Stimulated activated naive CD4-positive, alpha-beta T cell (primary cell): ENCODE measurements around the gene SYNE3.

Experiments used
- DNase-seq, 6 experiments: peaks; one replicate each; lab custom pipeline; 2025; lab: John Stamatoyannopoulos, UW

SYNE3 gene

DNA sequence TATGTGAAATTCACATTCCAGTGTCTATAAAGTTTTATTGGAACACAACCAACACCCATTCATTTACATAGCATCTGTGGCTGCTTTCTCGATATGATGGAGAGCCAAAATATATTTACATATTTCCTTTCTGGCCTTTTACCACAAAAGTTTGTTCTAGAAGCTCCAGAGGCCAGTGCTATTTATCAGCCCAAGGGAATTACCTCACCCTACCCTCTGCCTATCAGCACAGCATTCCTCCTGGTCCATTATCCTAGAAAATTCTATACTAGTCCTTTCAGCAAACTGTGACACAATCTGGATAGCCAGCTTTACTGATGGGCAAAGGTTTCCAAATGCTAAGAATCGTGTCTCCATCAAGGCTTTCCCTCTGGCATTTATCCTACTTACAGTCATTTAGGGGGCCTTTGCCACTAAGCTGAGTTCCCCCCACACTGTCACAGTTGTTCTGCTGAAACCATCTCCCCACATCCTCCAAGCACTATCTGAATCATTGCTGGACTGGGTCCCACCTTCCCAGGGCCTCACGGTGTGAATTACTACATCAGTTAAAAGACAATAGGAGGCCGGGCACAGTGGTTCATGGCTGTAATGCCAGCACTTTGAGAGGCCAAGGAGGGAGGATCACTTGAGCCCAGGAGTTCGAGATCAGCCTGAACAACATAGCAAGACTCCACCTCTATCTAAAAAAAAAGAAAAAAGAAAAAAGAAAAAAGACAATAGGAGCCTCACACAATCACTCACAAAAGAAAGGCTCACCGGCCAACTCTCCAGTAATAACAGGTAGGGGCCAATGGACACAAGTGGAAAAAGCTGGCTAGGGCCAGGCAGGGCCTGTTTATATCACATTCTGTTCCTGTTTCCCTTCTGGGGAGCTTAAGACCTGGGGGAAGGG lies 12.1 kb downstream of the SYNE3 start:
- DNase-seq = no peak

DNA sequence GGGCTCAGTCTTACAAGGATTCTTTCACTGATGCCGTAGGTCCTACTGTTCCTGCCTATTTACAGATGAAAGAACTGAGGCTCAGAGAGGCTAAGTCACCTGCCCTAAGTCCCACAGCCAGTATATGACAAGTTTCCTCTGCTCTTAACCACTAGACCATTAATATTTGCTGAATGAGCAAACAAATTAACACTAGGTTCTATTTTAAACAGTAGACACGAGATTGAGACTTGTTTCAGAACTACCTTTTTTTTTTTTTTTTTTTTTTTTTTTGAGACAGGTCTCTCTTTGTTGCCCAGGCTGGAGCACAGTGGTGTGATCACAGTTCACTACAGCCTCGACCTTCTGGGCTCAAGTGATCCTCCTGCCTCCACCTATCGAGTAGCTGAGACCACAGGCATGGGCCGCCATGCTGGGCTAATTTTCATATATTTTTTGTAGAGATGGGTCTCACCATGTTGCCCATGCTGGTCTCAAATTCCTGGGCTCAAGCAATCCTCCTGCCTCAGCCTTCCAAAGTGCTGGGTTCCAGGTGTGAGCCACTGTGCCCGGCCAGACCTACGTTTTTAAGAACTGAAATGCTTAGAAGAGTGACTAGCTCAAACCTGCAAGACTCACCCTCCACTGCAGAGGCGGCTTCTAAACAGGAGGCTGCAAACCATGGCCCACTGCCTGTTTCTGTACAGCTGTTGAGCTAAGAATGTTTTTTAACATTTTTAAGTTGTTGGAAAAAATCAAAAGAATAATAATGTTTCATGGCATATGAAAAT lies 12.9 kb downstream of the SYNE3 start:
- no peak for DNase-seq

GRCh38 chr14:95502381-95502950 lies 14.0 kb downstream of the SYNE3 start:
- DNase-seq = no peak

DNA sequence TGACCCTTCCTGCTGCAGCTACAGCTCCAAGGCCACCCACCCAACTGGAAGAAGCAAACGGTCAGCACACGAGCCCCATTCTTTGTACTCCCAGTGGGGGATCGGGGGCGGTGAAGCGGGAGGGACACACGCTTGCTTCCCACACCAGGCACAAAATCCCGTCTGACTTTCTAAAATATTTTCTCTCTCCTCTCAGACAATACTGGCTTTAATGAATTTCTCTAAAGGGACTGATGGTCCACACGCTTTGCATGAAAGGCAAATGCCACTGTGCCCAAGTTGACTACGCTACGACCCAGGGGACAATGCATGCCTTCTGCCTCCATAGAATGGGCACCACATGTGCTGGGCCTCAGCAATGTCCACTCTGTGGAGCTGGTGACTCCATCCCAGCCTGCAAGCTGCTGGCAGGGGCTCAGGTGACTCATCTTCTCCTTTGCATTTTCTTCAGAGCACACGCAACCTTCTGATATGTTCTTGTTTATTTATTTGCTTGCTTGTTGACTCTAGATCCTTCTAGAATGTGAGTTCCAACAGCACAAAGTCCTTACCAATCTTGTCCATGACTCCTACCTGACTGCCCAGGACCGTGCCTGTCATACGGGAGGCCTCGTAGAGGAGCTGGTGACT lies 15.6 kb downstream of the SYNE3 start:
- no peak for DNase-seq

GRCh38 chr14:95500201-95500681 lies 16.2 kb downstream of the SYNE3 start:
- DNase-seq = no peak

DNA sequence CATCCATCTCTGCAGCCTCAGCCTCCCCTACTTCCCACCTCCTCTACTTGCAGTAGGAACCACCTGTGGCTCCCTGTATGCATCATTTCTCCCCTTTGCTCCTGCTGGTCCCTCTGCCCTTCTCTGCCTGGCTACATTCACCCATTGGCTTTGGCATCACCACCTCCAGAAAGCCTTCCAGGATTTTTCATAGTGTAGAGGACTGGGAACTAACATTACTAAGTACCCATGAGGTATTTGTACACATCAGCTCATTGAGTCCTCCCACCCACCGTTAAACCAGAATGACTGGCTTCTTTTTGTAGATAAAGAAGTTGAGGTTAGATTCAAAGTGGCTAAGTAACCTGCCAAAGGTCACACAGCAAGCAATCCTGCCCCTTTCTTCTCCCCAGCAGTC lies 17.1 kb downstream of the SYNE3 start:
- no peak for DNase-seq

DNA sequence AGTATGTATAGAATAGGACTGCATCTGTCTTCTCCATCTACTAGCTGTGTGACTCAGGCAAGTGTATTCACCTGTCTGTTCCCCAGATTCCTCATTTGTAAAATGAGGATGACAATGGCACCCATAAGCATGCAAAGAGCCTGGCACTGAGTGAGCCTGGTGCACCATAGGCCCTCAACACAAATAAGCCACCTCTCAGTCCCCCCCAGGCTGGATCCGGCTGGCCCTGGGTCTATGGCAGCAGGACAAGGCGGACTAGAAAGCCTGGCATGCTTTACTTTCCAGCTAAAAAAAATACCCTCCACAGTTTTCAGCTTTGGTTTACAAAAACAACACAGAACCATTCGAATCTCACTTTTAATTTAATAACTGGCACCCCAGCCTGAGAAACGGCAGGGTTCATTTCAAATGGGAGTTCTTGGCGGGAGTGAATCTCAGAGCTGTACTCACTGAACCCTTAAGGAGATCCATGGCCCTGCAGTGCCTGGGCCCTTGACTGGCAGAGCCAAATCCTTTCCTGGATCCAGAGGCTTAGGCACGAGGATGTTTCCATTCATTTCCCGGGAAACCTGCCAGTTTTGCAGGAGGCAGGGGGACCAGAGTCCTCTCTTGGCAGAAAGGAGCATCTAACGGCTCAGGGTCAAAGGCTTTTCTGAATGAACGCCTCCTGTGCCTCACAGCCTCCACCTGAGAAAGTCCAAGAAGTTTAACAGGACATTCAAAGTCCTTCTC lies 17.7 kb downstream of the SYNE3 start:
- DNase-seq = no peak

DNA sequence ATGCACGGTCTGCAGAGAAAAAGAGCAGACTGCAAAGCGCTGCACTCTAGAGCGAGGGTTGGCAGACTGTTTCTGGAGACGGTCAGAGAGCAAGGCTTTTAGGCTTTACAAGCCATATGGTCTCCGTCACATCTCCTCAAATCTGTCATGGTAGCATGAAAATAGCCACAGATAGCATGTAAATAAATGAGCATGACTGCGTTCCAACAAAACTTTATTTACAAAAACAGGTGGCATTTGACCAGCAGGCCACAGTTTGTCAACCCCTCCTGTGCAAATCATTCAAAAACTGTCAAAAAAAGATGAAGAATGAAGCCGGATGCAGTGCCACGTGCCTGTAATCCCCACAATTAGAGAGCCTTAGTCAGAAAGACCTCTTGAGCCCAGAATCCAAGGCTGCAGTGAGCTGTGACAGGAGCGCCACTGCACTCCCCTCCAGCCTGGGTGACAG lies 18.9 kb downstream of the SYNE3 start:
- no peak for DNase-seq

DNA sequence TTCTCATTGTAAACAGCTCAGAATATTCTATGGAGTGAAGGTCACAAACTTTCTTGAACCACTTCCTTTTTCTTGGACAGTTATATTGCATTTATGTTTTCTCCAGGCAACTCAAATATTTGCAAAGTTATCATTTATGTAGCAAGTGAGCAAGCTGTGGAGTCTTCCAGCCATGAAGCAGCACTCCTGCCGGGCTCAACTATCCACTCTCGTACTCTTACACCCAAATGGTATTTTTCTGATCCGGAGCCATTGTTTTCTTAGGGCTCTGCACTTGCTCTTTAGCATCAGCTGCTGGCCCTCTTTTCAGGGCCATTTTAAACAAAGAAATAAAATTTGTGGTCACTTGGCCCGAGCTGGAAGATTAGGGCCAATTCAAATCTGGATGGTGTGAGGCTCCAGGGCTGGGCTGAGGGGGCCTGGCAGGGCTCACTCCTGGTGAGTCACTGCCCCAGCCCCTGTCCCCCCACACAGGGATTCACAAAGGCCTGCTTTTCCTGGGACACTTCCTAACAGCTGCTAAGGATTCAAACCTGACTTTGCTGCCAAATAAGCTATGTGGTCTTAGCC lies 19.7 kb downstream of the SYNE3 start:
- no peak for DNase-seq

DNA sequence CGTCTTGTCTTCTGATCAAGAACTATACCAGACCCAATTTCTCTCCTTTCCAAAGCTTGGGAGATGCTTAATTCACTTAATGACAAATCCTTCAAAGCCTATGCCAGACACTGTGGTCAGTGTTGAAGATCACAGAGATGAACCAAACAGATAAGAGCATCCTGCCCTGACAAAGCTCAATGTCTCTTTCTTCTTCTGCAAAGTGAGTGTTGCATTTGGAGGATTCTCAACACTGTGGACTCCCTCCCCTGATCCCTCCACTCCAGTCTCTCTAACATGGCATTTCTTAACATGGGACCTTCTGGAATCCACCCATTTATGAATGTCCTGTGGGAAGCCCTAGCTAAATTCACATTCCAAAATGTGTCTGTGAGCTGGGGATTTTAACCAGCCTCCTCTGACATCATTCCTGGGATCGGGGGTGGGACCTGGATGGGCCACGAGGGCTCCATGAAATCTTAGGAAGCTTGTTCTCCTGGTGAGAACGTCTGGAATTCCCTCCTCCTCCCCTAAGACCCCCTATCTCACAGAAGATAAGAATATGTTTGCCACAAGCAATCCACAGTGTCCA lies 20.3 kb downstream of the SYNE3 start:
- DNase-seq = no peak

DNA sequence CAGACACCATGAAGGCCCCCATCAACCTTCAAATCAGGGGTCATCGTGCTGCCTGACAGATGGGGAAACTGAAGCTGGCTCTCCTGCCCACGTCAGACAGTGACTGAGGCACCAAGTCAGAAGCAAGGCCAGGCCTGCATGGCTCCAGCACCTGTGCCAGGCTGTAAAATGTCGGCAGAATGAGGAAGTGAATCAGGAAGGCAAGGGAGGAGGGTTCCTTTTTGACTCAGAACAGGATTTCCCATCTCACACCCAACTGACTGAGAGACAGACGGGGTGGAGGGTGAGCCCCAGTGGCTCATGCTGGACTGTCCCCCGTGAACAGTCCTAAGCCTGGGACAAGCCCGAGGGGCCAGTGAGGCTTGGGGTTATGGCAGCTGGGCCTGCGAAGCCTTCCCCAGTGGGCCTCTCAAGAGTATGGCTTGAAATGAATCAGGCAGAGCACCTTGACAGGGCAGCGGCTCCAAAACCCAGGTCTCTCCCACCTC lies 20.9 kb downstream of the SYNE3 start:
- DNase-seq = no peak

DNA sequence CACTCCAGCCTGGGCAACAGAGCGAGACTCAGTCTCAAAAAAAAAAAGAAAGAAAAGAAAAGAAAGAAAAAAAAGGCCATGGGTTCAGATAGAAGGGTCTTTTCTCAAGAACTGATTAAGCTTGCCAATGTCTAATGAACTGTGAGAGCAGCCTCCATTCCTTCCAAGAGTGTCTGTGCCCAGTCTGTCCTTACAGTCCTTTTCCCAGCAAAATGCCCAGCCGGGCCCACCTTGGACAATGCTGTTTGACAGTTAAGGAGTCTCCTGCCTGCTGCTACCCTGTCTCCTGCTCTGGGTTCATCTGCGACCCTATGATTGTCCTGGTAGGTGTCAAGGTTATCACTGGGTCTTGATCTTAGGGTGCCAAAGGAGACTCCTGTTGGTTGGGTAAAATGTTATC lies 21.4 kb downstream of the SYNE3 start:
- DNase-seq = no peak

DNA sequence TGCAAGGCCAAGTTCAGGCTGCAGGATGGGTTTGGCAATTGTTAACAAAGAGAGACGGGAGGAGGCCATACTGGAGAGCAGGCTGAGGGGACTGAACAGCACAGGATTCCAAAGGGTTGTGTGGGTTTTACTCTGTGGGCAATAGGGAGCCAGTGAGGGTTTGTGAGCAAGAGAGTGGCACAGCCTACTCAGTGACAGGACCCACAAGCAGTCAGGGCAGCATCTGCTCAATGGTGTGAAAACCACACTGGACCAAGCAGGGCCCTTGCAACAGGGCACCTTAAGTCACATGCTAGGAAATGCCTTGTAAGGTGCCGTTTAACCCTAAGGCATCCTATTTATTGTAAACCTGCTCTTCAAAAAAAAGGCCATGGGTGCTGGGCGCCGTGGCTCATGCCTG lies 22.0 kb downstream of the SYNE3 start:
- DNase-seq = no peak

DNA sequence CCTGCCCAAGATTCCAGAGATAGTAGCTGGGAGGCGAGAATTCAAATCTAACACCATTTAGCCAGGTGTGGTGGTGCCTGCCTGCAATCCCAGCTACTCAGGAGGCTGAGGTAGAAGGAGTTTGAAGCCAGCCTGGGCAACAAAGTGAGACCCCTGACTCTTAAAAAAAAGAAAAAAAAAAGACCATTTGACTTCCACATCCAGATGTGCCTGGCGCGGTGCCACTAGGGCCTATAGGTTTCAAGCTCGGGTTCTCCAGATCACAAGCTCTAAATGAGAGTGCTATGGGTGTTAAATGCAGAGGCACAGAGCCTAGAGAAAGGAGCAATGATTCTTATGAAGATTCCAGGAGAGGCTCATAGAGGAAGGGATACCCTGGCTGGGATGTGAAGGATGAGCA lies 22.5 kb downstream of the SYNE3 start:
- no peak for DNase-seq

GRCh38 chr14:95493503-95493902 lies 22.9 kb downstream of the SYNE3 start:
- no peak for DNase-seq

GRCh38 chr14:95491936-95492608 lies 24.4 kb downstream of the SYNE3 start:
- DNase-seq = no peak

DNA sequence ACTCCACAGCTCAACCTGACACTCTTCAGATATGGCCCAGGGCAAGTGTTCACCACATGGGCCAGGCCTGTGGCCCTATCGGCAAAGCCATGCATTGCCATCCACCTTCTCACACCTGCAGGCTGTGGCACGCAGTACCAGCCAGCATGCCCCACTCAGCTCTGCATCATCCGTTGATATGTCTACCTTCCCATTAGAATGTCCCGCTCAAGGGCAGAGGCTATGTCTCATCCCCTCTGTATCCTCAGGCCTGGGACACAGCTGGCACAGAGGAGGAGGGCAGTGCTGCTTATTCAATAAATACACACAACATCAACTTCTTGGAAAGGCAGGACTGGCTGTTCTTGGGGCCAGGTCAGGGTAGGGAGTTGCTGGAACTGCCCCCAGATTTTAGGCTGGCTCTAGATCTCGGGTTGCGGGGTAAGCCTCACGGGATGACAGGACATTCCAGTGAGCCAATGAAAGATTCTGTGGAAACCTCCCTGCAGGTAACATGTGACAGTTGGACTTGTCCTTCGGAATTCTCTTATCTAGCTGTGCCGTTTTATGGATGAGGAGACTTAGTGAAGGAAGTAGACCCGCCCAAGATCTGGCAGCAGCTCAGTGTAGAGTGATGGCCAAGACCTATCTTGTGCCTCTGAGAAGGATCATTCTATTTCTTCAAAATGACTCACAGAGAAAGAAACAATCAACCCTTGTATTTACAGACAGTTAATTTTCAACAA lies 25.6 kb downstream of the SYNE3 start:
- DNase-seq = no peak

DNA sequence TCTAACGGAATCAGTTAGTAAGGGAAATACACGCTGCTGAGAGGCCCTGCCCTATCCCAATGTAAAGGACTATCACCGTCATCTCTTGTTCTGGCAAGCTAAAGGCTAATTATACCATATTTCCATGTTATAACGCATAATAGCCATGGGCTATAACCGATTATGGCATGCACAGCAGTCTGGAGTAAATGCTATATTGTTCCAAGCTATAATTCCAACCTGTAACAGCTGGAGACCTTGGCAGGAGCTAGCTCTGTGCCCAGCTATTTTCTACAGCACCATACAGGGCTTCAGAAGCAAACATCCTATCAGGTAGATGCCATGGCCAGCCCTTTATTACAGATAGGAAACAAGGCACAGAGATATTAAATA lies 26.3 kb downstream of the SYNE3 start:
- DNase-seq = no peak
